Keratinocyte (primary cell): ENCODE data around the gene WWC1. TPM values are rescaled to one million over a fixed set of nuclear protein-coding genes. Genes with fewer than 3 reads are reported as not detected.

Source experiments
- DNase-seq: peaks from one replicate; pipeline ENCODE4 v3.0.0-alpha.2; 2011; ENCODE audit warnings: low read depth, missing footprints, low spot score
- FAIRE-seq: peaks from 2 replicates; lab custom pipeline; 2011; peaks lifted over from hg19 to GRCh38; lab: Jason Lieb, UNC
- H2AFZ ChIP-seq: 2 replicates; pipeline ENCODE4 v1.6.0; 2012; ENCODE audit warnings: low read length, control low read depth, inconsistent platforms; ENCODE audit not compliant: control insufficient read depth
- H3K27ac ChIP-seq: 2 replicates; pipeline ENCODE4 v1.5.1; 2011; ENCODE audit warnings: low read length; ENCODE audit not compliant: control insufficient read depth, insufficient read depth
- H3K27me3 ChIP-seq: 3 replicates; pipeline ENCODE4 v1.6.0; 2011; ENCODE audit warnings: low read length; ENCODE audit not compliant: control insufficient read depth, insufficient read depth; ENCODE audit errors: extremely low read depth
- H3K36me3 ChIP-seq, 2 experiments: 2 replicates in 1 of 2; 3 replicates in 1 of 2; pipeline ENCODE4 v1.5.1; 2011; ENCODE audit warnings: low read length in 2 of 2, mild to moderate bottlenecking in 1 of 2; ENCODE audit not compliant: control insufficient read depth in 2 of 2, insufficient read depth in 2 of 2; ENCODE audit errors: extremely low read depth in 1 of 2
- H3K4me1 ChIP-seq: 3 replicates; pipeline ENCODE4 v1.5.1; 2011; ENCODE audit warnings: low read length; ENCODE audit not compliant: control insufficient read depth, insufficient read depth; ENCODE audit errors: extremely low read depth
- H3K4me2 ChIP-seq: 3 replicates; pipeline ENCODE4 v1.6.0; 2011; ENCODE audit warnings: low read depth, low read length; ENCODE audit not compliant: control insufficient read depth, insufficient read depth; ENCODE audit errors: extremely low read depth
- H3K4me3 ChIP-seq, 3 experiments: fragments of 200-600 bp in 1 of 3; sonication (generic) in 1 of 3; 2 replicates in 2 of 3; 3 replicates in 1 of 3; pipeline ENCODE4 v1.5.1; 2011 to 2016; ENCODE audit warnings: low read length in 3 of 3, mild to moderate bottlenecking in 3 of 3, control low read depth in 2 of 3, inconsistent platforms in 1 of 3, low read depth in 1 of 3, mixed read lengths in 1 of 3, mixed run types in 1 of 3, moderate library complexity in 1 of 3; ENCODE audit not compliant: control insufficient read depth in 2 of 3, insufficient read depth in 2 of 3; ENCODE audit errors: extremely low read depth in 1 of 3
- H3K79me2 ChIP-seq: 2 replicates; pipeline ENCODE4 v1.6.0; 2012; ENCODE audit warnings: low read length; ENCODE audit not compliant: control insufficient read depth, insufficient read depth
- H3K9ac ChIP-seq: 3 replicates; pipeline ENCODE4 v1.6.0; 2011; ENCODE audit warnings: low read length; ENCODE audit not compliant: control insufficient read depth, insufficient read depth; ENCODE audit errors: extremely low read depth
- H3K9me1 ChIP-seq: 3 replicates; pipeline ENCODE4 v1.6.0; 2011; ENCODE audit warnings: low read length; ENCODE audit not compliant: control insufficient read depth, insufficient read depth; ENCODE audit errors: extremely low read depth
- H3K9me3 ChIP-seq: 2 replicates; pipeline ENCODE4 v1.5.1; 2012; ENCODE audit warnings: low read depth, low read length; ENCODE audit not compliant: control insufficient read depth
- H4K20me1 ChIP-seq: 3 replicates; pipeline ENCODE4 v1.6.0; 2011; ENCODE audit warnings: low read length; ENCODE audit not compliant: control insufficient read depth, insufficient read depth; ENCODE audit errors: extremely low read depth
- CTCF ChIP-seq, 3 experiments: IDR thresholded peaks in 1 of 3; conservative IDR thresholded peaks in 1 of 3; optimal IDR thresholded peaks in 1 of 3; 2 replicates in 2 of 3; 3 replicates in 1 of 3; pipeline versions ENCODE3 to v1.5.1; 2011; ENCODE audit warnings: low read length in 3 of 3, mild to moderate bottlenecking in 3 of 3, moderate library complexity in 2 of 3, control low read depth in 1 of 3, inconsistent platforms in 1 of 3; ENCODE audit not compliant: insufficient read depth in 2 of 3; ENCODE audit errors: extremely low read depth in 1 of 3
- EZH2 ChIP-seq: IDR thresholded peaks from one replicate; pipeline ENCODE4 v1.6.1; 2012; ENCODE audit warnings: inconsistent platforms, mild to moderate bottlenecking, low read length, moderate library complexity
- dilution Hi-C: fragments of 300-500 bp; cut with MboI; formaldehyde crosslinking; loops from one replicate; pipeline ENCODE4 v1.7.0; 2020; ENCODE audit warnings: low sequenced_read_pairs; ENCODE audit not compliant: extremely low pct_ligation_motif_present
- polyA plus RNA-seq, 5 experiments: library from polyadenylated mRNA; depleted of rRNA in 3 of 5; stranded (reverse) in 3 of 5; stranded (forward) in 1 of 5; unstranded in 1 of 5; fragments of >200 nt; gene quantifications; 1 replicate in 1 of 5; 2 replicates in 3 of 5; 3 replicates in 1 of 5; pipeline versions ENCODE4 v1.2.1 to v1.2.3, GENCODE V29; 2011 to 2012; ENCODE audit warnings: missing spikeins in 2 of 5, low read depth in 1 of 5, low replicate concordance in 1 of 5

The WWC1 gene
- polyA plus RNA-seq, 1 donor (not counting 4 experiments of a cell fraction or from before 2014, with no cell fraction given): 19.8 TPM

DNA sequence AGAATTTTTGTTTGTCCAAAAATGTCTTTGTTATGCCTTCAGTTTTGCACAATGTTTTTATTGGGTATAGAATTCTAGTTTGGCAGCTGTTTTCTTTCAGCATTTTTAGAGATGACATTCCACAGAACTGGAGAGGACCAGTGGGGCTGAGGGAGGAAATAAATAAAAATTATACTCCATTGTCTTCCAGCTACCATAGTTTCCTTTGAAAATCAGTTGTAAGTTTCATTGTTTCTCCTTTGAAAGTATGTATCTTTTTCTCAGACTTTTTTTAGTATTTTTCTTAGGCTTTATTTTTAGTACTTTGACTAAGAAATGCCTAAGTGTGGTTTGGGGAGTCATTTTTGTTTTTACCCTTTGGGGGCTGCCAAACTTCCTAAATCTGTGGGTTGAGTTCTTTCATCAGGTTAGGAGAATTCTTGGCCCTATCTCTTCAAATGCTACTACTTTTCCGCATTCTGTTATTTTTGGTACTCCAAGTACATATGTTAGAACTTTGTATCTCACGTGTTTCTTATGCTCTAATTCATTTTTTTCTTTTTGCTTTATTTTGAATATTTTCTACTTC is 222.5 kb downstream of the WWC1 start:
- DNase-seq (no peak), FAIRE-seq (no peak)
- H3K9me3 ChIP-seq: no peaks in the 10 kb centered on the region
- H3K27ac ChIP-seq: no peak overlapping the region
- TF ChIP-seq CTCF (optimal IDR thresholded peaks at IDR 0.05 in 1 of 3, IDR thresholded peaks at IDR 0.05 in 1 of 3, conservative IDR thresholded peaks at IDR 0.05 in 1 of 3; ENCODE audit: extremely low read depth in 1 of 3, insufficient read depth in 2 of 3, low read length in 3 of 3): no peak
- TF ChIP-seq EZH2: no peak
- no peak overlapping the region for H3K9ac ChIP-seq
- H3K79me2 ChIP-seq: no peaks in the 10 kb centered on the region
- no peak overlapping the region for H3K4me2 ChIP-seq
- H3K4me3 ChIP-seq: no peak overlapping the region
- H3K4me1 ChIP-seq: no peaks in the 10 kb centered on the region
- dilution Hi-C loops: no loop called here
- H3K36me3 ChIP-seq: peaks cover 23 to 37% of the 10 kb centered on the region in 2 experiments
- no peak overlapping the region for H2AFZ ChIP-seq
- no peaks in the 10 kb centered on the region for H3K27me3 ChIP-seq
- no peaks in the 10 kb centered on the region for H3K9me1 ChIP-seq
- no peaks in the 10 kb centered on the region for H4K20me1 ChIP-seq

Other genes with a start within 250 kb of the WWC1 start
- 78.0 to 128 TPM (median 84.3 TPM) in 3 replicates for gene RARS1, start 194.8 kb downstream of the WWC1 start, polyA plus RNA-seq
- gene FBLL1, start 237.7 kb downstream of the WWC1 start, polyA plus RNA-seq: 0.06 TPM in 1 of 3 replicates, not detected in the others